Activated T-cell treated with anti-CD3 and anti-CD28 coated beads for 4 hours (primary cell): ENCODE data around the gene APOD.

Experiments used
- DNase-seq: peaks from one replicate; pipeline ENCODE4 v3.0.0-alpha.2; 2020

APOD gene

DNA sequence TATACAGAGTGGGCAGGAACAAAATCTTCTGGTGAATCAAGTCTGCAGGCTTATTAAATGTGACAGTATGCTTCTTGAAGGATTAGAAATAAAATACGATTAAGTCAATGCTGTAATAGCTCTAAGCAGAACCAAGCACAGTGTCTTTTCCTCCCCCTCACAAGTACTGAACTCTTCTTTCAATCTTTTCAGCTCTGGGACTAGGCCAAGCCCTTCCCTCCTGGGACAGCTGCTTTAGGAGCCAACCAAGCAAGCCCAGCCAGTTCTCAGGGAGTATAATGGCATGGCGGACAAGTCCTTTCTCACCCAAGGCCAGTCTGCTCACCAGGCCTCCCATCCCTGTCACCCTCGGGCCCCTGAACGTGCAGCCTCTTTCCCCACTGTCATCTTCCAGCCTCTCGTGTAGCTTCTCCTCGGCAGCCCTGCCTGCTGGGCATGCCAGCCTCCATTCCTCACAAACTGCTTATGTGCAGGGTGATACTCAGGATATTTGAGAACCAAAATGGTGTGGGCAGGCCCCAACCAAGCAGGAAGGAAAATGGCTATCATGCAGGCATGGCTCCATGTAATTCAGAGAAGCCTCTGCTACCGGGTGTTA is 32.3 kb downstream of the APOD start:
- no peak for DNase-seq

DNA sequence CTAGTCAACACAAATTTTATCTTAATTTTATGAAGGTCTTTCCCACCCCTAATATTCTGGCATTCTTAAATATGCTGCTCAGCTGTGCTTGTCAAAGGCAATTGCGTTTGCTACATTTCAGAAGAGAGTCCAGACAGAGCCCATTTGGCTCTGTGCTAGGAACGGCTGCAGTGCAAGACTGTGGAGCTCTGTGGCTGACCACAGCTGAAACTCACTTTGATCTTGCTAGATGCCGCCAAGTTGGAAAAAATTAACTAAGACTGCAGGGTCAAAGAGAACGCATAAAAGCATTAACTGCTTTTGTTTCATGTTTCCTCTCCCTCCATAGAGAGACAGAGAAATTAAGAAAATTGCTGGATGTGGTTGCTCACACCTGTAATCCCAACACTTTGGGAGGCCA is 33.0 kb downstream of the APOD start:
- no peak for DNase-seq

DNA sequence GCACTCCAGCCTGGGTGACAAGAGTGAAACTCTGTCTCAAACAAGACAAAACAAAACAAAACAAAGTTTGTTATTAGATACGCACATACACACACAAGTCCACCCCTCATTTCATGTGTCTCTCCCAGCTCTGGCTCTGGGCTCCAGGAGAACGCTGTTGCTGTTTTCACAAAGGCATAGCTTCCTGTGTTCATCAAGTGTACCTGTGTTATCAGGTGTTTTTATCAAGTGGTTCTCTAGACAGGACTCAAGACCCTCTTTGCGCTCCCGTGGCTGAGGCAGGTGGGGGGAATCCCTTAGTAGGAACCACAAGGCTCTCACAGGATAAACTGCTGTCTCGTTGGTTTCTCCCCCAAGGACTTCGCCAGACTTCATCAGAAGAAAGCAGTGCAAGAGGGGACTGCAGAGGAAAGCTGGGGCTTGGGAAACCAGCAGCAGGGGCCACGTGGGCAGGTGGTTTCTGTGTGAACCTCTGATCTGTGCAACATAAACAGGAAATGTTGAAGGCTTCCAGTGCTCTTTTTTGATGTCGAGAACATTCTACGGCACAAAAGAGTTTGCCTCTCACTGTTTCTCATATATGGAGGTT is 33.7 kb downstream of the APOD start:
- DNase-seq = peak; percentile 57

DNA sequence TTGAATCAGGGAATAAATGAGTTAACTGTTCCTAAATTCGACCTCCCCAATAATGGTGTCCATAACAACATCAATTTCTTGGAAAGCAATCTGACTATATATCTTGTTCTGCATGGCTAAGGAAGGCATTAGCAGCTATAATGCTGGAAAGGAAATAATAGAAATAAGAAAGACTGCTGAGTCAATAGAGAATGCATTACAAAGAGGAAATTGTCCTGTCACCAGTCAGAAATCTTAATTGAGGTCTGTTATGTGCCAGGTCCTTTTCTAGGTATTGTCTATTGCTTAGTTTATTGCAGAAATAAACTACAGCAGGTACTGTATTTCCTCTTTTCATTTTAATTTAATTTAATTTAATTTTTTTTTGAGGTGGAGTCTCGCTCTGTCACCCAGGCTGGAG is 34.8 kb downstream of the APOD start:
- no peak for DNase-seq

DNA sequence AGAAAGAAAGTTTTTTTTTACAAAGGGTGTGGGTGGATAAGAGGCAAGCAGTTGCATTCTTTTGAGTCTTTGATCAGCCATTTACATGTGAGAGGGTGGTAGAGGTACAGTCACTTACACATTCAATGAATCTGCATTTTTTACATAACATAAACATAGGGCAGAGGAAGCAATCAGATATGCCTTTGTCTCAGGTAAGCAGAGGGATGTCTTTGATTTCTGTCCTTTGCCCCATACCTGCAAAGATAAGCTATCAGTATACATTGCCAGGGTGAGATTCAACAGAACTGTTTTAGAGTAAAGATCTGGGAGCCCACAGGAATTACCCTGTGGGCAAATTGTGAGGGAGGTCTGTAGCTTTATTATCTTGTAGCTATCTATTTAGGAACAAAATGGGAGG is 35.2 kb downstream of the APOD start:
- no peak for DNase-seq

DNA sequence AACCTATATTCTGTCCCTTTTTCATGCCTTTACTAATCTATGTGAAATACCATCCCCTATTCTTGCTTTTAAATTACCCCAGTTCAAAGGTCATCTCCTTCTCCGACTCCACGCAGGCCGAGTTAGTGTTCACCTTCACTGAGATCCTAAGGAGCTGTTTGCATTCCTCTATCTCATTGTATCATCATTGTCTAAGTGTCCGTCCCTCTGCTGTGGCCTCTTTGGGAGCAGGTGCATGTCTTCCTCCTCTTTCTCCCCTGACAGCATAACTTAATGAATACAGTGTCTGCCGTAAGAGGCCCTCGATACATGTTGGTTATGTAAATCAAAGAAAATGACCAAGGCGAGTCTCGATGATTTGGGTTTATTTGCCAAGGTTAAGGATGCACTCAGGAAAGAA is 35.7 kb downstream of the APOD start:
- no peak for DNase-seq

DNA sequence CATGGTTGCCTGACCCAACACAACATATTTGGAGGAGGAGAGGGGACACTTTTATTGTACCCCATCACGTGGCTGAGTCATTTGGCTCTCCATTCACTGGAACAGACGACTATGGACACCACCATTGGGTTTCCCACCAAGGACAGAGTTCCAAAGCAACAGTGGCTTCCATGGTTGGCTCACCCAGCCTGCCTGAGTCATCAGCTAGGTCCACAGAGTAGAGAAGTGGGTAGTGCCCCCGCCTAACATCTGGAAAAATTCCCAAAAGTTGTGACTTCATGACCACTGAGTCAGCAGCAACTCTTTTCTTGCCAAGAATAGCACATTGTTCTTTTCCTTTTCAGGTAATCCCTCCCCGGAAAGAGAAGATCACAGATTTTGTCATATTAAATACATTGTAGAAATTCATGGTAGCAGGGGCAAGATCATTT is 37.6 kb downstream of the APOD start:
- no peak for DNase-seq

DNA sequence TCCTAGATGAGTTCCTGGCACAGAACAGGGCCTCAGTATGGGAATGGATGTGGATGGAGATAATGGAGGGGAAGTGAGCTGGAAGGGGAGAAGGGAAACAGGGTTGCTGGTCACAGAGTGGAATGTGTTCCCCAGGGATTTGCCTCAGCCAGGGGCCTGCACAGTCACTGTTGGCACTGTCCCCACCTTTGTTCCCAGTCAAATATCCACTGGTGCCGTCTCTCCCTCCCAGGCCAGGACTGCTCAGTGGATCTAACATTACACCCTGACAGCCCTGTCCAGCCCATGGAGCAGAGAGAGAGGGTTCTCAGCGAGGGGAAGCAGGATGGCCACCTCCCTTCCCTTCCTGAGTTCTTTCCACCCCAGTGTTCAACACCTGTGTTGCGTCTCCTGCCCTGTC is 39.1 kb downstream of the APOD start:
- no peak for DNase-seq

DNA sequence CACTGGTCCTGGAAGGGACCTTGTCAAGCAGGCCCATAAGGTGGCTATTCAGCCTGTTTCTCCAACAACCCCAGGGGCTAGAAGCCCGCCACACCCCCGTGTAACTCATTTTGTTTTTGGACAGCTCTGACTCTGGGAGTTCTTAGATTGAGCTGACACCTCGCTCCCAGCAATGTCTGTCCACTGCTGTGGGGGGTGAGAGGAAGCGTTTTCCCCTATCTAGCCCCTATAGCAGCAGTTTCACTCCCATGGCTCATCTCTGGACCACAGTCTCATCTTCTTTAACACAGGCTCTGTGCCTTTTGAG is 39.6 kb downstream of the APOD start:
- DNase-seq = no peak

DNA sequence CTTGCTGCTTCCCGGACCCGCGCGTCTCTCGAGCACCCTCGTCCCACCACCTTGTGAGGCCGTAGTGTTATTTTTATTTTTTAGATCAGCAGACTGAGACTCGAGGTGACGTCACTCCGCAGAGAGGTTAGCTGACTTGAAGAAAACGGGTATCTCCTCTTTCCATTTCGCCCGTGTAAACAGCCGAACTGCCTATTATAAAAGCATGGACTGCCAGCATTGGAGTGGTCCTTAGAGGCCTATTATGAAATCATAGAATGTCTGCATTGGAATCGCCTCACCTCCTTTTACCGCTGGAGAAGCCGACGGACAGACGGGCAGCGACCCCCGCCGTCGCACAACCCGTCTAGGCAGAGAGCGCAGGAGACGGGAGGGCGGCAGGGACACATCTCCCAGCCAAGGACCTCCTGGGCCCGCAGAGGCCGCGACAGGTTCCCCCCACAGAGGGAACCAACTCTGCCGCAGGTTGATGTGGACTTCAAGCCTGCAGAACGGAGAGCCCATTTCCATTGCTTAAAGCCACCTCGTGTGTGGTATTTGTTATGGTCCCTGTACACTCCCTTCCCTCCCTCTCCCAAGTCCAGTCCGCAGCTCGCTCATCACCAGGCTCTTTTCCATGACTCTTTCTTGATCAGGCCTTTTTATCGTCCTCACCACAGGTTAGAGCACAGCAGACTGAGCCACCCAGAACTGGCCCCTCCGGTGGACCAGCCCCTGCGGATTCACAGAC is 40.1 kb downstream of the APOD start:
- DNase-seq = no peak

DNA sequence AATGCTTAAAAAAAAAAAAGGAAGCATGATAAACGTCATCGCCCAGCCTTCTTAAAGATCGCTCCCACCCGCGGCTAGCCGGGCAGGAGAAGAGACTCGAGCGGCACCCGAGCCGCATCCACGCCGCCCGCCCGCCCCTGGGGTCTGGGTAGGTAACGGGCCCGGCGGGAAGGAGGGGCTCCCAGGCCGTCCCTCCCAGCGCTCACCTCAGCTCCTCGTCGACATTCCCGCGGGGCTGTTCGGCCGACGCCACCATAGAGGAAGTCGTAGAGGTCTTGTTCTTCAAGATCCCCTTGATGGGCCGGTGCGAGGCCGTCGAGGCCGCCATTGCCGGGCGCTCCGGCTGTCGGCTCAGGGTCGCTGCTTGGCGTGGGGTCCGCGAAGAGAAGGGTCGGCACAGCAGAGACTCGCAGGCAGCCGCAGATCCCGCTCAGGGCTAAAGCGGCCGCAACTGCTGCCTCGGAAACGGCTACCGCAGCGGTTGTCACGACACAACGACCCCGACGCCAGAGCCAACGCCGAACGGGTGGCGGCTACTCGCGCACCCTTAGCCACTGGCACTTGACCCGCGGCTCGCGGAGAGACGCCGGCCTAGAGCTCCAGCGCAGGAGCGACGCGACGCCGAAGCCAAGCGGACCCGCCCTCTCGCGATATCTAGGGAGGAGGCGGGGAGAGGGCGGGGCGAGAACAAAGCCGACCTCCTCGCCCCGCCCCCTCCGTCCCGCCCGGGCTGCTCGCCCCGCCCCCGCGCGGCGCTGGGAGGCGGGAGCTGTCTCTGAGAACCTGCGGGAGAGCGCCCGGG is 40.8 kb downstream of the APOD start, which contains the start of gene PPP1R2:
Gene PPP1R2 (minus strand): TSS at position 628 of the 802 bp plus-strand sequence. CDS start 300 bp downstream, at position 328.
- peak; percentile 91 for DNase-seq

DNA sequence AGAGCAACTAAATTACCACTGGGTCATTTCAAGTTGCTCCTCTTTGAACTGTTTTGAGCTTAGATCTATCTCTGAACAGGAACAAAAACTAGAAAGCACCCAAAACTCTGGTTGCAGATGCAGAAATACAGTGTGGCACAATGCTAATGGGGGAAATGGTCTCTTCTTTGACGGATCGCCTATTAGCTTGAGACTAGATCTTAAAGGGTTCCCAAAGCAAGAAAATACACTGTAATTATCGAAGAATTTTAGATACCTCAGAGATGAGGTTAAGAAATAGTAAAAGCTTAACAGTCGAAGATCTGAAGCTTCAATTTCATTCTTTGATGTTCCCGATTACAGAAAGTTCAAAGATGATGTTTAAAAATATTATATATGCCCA is 41.4 kb downstream of the APOD start:
- DNase-seq = no peak

DNA sequence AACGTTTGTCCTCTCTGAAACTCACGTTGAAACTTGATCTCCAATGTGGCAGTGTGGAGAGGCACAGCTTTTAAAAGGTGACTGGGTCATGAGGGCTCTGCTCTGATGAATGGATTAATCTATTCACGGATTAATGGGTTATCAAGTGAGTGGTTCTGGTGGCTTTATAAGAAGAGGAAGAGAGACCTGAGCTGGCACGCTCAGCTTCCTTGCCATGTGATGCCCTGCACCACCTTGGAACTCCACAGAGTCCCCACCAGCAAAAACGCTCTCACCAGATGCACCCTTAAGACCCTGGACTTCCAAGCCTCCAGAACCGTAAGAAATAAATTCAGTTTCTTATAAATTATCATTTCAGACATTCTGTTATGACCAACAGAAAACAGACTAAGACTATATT is 43.2 kb downstream of the APOD start:
- no peak for DNase-seq

DNA sequence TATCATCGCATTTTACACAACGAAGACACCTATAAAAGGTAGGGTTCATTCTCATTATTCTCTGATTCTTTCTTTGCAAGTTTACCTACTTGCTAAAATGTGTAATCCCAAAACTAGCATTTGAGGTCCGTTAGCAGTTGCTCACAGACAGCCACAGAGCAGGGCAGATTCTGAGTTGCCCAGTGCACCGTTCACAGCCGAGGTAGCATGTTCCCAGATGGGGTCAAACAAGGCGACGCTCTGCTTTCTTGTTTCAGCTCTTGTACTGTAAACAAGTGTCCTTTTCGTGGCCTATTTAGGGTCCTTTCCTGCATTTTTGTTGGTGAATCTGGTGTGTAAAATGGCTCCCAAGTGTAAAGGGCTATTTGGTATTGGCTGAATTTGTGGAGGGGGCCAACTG is 43.7 kb downstream of the APOD start:
- no peak for DNase-seq

DNA sequence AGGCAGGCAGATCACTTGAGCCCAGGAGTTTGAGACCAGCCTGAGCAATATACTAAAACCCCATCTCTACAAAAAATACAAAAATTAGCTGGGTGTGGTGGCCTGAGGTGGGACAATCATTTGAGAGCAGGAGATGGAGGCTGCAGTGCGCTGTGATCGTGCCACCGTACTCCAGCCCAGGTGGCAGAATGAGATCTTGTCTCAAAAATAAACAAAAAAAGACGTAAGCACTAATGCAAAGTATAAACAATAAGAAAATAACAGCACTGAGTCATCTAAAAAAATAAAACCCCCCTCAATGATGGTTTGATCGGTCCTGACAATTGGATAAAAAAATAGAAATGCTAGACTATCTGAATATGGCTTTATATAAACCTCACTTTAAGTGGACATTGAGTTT is 44.3 kb downstream of the APOD start:
- DNase-seq = no peak

DNA sequence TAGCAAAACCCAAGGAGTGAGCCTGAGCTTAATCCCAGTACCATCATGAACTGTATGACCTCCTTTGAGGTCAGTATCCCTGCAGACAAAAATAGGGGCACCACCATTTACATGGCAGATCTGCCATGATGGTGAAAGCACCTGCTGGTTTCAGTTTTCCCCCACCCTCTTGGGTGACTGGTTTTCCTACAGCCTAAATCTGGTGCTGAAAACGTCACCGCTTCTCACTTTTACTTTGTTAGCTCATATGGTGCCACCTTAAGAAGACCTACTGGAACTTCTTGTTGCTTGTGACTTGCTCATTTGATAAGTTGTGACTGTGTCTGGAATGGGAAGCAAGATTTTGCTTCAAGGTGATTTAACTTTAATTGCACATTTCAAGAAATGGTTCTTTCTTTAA is 45.7 kb downstream of the APOD start:
- no peak for DNase-seq

DNA sequence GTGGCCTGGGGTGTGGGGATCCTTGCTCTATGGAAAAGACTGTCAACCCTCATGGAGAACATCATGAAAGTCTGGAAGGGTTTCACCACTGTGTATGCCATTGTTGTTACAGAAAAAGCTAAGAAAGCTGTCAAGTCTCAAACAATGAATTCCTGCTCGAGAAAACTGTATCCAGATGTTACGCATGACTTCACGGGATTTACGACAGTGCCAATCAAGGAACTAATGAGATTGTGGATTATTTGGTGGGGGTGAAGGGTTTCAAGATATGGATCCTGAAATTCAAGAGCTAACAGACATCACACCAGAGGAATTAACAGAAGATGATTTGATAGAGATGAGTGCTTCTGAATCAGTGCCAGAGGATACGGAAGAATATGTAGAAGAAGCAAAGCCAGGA is 48.4 kb downstream of the APOD start:
- DNase-seq = no peak

DNA sequence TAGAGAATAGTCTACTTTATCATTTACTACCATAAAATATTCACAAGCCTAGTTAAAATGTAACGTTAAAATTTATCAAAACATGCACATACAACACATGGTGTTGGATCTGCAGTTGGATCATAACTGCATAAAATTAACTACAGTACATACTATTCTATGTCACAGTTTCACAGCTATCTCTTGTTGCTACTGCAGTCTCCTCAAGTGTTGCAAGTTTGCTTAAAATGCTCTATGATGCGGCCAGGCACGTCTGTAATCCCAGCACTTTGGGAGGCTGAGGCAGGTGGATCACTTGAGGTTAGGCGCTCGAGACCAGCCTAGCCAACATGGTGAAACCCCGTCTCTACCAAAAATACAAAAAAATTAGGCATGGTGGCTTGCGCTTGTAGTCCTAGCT is 50.9 kb downstream of the APOD start:
- DNase-seq = no peak

DNA sequence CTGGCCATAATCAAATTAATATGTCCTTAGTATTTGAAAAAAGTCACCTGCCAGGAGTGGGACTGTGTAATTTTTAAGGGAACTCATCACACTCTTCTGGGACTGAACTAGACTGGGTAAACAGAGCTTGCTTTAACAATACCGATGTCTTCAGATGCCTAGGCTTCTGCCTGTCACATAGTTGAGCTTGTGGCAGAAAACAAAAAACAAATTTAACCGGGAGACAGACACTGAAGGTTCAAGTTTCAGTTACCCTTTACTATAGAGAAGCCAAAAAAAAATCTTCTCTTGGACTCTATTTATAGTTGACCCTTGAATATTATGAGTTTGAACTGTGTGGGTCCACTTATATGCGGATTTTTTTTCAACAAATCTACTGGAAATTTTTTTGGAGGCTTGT is 51.4 kb downstream of the APOD start:
- no peak for DNase-seq

DNA sequence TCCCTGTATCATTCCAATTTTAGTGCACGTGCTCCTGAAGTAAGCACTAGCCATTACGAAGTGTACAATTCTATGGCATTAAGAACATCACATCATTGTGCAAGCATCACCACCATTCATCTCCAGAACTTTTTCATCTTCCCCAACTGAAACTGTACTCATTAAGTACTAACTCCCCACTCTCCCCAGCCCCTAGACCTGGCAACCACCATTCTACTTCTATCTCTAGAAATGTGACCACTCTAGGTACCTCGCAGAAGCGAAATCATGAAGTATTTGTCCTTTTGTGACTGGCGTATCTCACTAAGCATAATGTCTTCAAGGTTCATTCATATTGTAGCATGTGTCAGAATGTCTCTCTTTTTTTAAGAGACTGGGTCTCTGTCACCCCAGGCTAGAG is 52.1 kb downstream of the APOD start:
- no peak for DNase-seq

DNA sequence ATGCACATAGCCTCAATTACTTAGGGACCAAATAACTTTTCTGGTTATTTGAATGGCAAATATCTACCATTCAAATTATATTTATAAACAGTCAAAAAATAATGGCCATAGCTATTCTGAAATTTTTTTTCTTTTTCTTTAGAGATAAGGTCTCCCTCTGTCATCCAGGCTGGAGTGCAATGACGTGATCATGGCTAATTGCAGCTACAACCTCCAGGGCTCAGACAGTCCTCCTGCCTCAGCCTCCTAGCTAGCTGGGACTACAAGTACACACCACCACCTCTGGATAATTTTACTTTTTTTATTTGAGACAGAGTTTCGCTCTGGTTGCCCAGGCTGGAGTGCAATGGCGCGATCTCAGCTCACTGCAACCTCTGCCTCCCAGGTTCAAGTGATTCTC is 57.2 kb downstream of the APOD start:
- no peak for DNase-seq

DNA sequence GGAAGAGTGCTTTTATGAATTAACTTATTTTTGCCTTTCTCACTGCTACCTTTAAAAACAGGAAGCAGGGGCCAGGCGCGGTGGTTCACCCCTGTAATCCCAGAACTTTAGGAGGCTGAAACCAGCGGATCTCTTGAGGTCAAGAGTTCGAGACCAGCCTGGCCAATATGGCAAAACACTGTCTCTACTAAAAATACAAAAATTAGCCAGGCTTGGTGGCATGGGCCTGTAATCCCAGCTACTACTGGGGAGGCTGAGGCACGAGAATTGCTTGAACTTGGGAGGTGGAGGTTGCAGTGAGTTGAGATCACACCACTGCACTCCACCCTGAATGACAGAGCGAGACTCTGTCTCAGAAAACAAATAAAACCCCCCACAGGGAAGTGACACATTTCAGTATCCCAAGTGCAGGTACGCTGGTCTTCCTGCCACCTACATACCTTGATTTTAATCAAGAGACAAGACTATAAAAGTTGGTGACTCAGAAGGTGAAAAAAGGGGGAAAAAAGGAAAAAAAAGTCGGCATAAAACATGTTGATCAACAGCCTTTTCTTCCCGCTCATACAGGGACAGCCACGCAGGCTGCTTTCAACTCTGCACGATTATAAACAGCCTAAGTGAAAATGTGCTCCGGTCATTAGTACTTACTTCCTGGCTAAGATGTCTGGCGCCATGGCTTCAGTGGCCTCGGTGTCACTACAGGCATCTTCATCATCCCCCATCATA is 59.4 kb downstream of the APOD start:
- DNase-seq = no peak
